ENCODE results near the gene NLRC3. TPM values are rescaled to one million over a fixed set of nuclear protein-coding genes. Genes with fewer than 3 reads are reported as not detected.

Gene NLRC3
- total RNA-seq, 1 donor from 2014 or later = 0.89 TPM

DNA sequence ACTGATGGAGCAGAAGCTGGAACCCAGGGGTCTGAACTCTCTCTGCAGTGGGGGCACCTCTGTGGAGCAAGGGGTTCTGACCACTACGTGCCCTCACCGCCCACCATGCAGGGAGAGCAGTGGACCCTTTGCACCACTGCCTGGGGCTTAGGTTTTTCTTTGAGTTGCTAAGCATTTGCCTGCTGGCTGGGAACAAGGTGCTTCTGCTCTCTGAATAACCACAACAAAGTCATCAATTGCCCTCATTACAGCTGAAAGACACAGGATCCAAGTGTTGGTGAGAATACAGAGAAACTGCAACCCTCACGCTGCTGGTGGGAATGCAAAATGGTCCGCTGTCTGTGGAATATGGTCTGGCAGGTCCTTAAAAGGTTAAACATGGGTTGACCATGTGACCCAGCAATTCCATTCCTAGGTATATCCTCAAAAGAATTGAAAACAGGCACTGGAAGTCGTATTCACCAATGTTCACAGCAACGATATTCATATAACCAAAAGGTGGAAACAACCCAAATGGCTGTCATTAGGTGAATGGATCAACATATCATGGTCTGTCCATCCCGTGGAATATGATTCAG is 22.8 kb downstream of the NLRC3 start:
- intact Hi-C loops (cut with DNase I) = no loop called here
- no peak for ATAC-seq (ENCODE audit: poor library complexity)
- DNase-seq = no peak

DNA sequence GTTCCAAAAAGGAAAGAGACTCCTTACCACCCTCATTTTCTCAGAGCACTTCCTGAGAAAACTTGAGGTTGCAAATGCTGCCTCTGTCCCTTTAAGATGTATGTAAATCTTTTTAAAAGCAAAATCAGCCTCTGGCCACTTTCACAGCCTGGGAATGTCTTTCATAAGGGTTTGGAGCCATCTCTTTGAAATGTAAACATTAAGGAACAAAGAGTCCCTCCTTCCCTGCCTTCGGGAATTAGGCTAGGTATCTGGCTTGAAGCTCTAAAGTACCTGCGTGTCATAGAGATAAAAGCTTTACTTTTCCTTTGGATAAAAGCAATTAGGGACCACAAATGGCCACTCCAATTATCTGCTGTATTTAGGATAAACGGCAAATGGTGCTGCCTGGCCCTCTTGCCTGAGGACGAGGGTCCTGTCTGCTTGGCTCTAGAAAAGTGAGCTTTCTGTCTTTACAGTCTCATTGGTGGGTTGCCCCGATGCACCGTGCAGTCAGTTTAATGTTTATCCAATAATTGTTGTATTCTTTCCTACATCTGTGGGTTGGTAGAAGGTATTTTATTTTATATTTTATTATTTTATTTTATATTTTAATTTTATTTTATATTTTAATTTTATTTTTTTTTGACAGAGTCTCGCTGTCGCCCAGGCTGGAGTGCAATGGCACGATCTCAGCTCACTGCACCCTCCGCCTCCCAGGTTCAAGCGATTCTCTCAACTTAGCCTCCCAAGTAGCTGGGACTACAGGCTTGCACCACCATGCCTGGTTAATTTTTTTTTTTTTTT is 23.9 kb downstream of the NLRC3 start:
- intact Hi-C loops (cut with DNase I) = no loop called here
- no peak for ATAC-seq (ENCODE audit: poor library complexity)
- no peak for DNase-seq

DNA sequence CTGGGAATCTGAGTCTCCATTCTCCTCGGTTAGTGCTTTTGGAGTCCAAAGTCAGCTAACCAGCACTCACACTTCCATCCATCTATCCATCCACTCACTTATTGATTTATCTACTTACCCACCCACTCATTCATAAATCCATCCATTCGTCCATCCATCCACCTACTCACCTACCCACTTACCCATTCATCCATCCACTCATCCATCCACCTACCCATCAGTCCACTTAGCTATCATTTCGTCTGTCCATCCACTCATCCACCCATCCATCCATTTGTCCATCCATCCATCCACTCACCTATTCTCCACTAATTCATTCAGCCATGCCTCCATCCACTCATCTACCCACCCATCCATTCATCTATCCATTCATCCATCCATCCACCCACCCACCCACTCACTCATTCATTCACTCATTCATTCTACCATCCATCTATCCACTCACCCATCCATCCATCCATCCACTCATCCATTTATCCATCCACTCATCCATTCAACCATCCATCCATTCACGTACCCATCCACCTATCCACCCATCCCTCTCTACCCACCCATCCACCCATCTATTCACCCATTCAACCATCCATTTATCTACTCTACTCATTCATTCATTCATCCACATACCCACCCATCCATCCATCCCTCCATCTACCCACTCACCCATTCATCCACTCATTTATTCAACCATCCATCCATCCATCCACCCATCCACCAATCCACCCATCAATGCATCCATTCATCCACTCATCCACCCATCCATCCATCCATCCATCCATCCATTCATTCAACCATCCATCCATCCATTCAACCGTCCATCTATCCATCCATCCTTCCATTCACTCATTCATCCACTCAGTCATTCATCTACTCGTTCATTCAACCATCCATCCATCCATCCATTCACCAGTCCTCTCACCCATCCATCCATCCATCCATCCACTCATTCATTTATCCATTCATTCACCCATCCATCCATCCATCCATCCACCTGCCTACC is 26.1 kb downstream of the NLRC3 start:
- ATAC-seq (ENCODE audit: poor library complexity) (no peak), DNase-seq (no peak)
- intact Hi-C loops (cut with DNase I) = no loop called here

DNA sequence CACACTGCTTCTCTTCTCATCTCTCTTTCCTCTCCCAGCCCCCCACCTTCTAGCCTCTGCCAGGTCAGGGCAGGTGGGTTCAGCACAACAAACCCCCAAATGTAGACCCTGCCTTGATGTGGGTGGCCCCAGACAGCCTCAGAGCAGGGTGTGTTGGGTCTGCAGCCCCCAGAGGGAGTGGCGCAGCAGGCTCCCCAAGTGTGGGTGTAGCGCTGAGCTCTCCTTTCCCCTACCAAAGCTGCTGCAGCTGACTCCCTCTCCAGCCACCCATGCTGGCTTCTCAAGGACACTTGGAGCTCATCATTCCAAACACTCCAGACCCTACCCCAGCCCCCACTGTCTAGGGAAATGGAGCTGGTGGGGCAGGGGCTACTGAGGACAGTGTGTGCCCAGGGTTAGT is 27.3 kb downstream of the NLRC3 start:
- ATAC-seq (ENCODE audit: poor library complexity) = no peak
- intact Hi-C loops (cut with DNase I) = no loop called here
- no peak for DNase-seq

DNA sequence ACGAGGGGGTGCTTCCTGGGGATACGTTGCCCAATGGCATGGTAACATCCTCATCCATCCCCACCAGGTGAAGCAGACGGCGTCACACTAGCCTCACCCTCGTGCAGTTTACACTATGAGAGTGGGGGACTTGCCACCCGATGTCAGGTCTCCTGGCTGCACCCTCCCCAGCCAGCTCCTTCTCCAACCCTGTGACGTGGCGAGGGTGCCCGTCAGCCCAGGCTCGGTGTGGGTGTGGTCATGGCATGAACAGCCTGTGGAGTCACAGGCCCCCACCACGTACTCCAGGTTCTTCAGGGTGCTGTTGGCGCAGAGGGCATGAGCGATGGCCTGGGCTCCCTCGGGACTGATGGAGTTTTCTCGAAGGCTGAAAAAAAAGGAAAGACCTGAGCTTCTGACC is 28.3 kb downstream of the NLRC3 start:
- DNase-seq (no peak), ATAC-seq (ENCODE audit: poor library complexity) (no peak)
- intact Hi-C loops (cut with DNase I) = no loop called here

- no peak for DNase-seq
- intact Hi-C loops (cut with DNase I) = no loop called here
- ATAC-seq (ENCODE audit: poor library complexity) = peak; percentile 19
Observed at GRCh38 chr16:3548445-3548844, 28.8 kb downstream of the NLRC3 start.

DNA sequence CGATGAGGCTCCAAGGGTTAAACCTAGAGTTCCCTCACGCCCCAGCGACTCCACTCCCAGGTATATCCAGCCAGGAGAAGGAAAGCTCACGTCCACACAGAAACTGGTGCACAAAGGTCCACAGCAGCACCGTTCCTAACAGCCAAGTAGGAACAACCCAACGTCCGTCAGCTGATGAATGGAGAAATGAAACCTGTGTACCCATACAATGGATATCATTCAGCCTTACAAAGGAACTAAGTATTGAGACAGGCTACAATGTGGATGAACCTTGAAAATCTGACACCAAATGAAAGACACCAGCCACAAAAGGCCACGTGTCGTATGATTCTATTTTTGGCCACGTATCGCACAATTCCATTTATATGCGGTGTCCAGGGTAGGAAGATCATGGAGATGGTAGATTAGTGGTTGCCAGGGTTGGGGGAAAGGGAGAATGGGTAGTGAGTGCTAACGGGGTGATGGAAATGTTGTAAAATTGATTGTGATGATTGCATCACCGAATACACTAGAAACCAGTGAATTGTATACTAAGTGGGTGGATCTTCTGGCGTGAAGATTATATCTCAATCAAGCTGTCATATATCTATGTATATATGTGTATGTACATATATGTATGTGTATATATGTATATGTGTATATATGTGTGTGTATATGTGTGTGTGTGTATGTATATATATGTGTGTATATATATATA is 30.1 kb downstream of the NLRC3 start:
- ATAC-seq (ENCODE audit: poor library complexity) = no peak
- intact Hi-C loops (cut with DNase I) = no loop called here

DNA sequence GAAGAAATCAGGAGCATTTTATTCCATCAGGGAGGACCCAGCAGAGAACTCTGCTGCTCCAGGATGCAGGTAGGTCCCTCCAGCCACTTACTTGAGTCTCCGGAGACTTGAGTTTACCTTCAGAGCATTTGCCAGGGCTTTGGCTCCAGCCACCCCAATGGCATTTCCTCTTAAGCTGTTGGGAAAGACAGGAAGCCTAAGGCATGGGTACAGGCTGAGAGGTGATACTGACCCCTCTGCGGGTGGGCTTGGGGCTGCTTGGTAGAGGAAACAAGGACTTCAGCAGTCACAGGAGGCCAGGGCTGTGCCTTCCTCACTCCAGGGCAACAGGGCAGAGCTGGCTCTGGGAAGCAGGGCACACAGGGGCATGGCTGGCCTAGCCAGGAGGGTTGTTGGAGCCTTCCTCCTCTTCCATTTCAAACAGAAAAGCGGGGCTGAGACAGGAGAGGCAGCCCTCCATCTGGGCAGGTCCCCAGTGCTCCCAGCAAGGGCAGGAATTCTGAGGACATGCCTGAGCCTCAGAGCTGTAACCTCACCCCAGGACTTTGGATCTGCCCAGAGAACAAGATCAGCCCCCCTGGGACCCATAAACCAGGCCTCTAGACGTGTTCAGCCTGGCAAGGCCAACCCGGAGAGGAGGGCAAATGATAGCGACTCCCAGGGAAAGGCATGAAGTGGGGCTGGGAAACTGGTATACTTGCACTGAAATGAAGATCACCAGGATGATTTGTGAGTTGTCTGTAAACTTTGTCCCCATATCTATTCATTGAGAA is 34.4 kb downstream of the NLRC3 start:
- ATAC-seq (ENCODE audit: poor library complexity) (no peak), DNase-seq (no peak)
- intact Hi-C loops (cut with DNase I) = no loop called here

More for the DNA sequence above, 30.1 kb downstream of the NLRC3 start:
- DNase-seq = no peak

GRCh38 chr16:3541527-3542155 is 35.6 kb downstream of the NLRC3 start:
- DNase-seq (no peak), ATAC-seq (ENCODE audit: poor library complexity) (no peak)
- intact Hi-C loops (cut with DNase I) = no loop called here

DNA sequence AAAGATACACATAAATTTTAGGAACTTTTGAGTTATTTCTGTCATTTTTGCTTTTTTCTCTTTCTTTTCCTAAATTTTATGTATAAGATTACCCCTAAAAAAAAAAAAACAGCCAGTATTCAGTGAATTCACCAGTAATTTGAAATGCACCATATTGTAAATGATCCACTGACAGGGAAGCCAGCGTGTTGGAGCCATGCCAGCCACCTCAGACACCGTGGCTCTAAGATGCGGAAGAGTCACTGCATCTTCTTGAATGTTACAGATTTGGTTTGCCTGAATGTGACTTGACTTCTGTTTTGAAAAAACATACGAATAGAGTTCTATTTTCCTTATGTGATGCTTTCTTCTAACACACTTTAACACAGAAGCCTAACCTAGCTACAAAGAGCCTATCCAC is 39.0 kb downstream of the NLRC3 start:
- ATAC-seq (ENCODE audit: poor library complexity) (no peak), DNase-seq (no peak)
- intact Hi-C loops (cut with DNase I) = no loop called here

GRCh38 chr16:3536851-3537250 is 40.4 kb downstream of the NLRC3 start:
- DNase-seq (no peak), ATAC-seq (ENCODE audit: poor library complexity) (peak; percentile 82)
- intact Hi-C loops (cut with DNase I) = no loop called here

- ATAC-seq (ENCODE audit: poor library complexity) (no peak), DNase-seq (no peak)
- intact Hi-C loops (cut with DNase I) = no loop called here
Observed at GRCh38 chr16:3536271-3536731, 40.9 kb downstream of the NLRC3 start.

DNA sequence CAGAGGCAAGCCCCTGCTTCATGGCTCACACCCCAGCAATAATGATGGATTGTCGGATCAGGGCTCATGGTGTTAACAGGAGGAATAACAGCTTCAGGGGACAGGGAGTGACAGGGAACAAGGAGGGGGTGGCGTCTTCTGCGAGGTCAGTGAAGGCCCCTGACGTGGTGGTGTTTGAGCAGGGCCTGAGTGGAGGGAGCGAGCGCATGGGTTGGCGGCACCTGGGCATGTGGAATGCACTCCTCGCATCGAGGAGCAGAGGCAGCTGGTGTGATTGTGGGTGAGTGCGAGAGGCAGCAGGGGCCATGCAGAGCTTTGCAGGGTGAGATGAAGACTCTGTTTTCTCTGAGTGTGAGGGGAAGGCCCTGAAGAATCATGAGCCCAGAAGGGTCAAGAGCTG is 43.1 kb downstream of the NLRC3 start:
- DNase-seq (no peak), ATAC-seq (ENCODE audit: poor library complexity) (no peak)
- intact Hi-C loops (cut with DNase I) = no loop called here

DNA sequence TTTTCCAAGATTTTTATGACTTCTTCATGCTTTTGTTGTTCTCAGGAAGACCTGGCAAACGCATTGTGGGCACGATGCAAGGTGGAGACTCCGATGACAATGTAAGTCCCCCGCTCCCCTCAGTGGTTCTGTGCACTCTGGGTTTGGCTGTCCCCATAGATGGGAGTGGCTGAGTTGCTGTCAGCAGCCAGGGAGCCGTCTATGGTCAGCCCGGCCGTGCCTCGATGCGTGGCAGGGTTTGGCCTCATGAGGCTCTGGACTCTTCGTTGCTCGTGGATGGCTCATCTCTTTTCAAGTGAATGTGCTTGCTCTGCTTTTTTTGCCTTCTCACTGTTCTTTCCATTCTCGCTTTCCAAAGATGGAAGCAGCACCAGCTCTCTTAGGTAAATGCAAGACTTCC is 44.5 kb downstream of the NLRC3 start:
- DNase-seq (no peak), ATAC-seq (ENCODE audit: poor library complexity) (no peak)
- intact Hi-C loops (cut with DNase I) = no loop called here

DNA sequence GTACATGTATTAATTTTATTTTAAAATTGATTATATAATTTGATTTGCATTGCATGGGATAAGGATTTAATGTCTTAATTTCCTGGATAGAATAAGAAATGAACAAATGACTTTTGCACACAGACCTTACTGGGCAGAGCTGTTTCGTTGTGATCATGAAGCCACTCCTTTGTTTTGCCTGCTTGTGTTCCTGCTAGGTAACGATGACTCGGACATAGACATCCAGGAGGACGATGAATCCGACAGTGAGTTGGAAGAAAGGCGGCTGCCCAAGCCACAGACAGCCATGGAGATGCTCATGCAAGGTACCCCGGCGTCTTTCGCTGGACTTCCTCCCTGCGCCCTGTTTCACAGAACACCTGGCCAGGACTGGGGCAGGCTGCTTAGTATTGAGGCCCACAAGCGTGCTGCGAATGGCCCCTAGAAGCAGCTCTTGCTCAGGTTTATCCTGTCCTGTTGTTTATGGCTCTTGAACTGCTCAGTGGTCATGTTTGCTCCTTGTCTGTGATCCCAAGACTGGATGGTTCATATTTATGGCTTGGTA is 46.8 kb downstream of the NLRC3 start:
- intact Hi-C loops (cut with DNase I) = no loop called here
- ATAC-seq (ENCODE audit: poor library complexity) (no peak), DNase-seq (no peak)

DNA sequence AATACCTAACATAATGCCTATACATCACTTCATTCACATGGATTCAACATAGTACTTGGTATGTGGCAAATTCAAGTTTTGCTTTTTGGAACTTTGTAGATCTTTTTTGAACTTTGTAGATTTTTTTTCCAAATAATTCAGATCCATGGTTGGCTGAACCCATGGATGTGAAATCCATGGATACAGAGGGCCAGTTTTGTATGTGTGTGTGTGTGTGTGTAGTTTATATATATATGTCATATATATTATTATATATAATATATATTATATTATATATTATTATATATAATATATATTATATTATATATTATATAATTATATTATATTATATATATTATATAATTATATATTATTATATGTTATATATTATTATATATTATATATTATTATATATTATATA is 48.0 kb downstream of the NLRC3 start:
- ATAC-seq (ENCODE audit: poor library complexity) (no peak), DNase-seq (no peak)
- intact Hi-C loops (cut with DNase I) = no loop called here

GRCh38 chr16:3528406-3528805 is 48.8 kb downstream of the NLRC3 start:
- intact Hi-C loops (cut with DNase I) = no loop called here
- no peak for ATAC-seq (ENCODE audit: poor library complexity)
- DNase-seq = no peak

All from Right ventricle myocardium superior (tissue), 1 donor.